Mesodermal cell (in vitro differentiated cells): ENCODE measurements around the gene CREB3L1.

Source experiments
- H3K27ac ChIP-seq: 2 replicates; pipeline ENCODE4 v1.7.0; 2013; ENCODE audit warnings: mild to moderate bottlenecking, low read depth, low read length, moderate library complexity; ENCODE audit not compliant: severe bottlenecking
- H3K36me3 ChIP-seq: 2 replicates; pipeline ENCODE4 v1.7.1; 2013; ENCODE audit warnings: mild to moderate bottlenecking, low read length, moderate library complexity; ENCODE audit not compliant: control insufficient read depth, insufficient read depth
- H3K4me1 ChIP-seq: one replicate; pipeline ENCODE4 v1.7.1; 2013; ENCODE audit warnings: mild to moderate bottlenecking, low read length; ENCODE audit not compliant: insufficient read depth, control insufficient read depth, poor library complexity, severe bottlenecking
- H3K4me3 ChIP-seq: 2 replicates; pipeline ENCODE4 v1.7.0; 2013; ENCODE audit warnings: low read length, control low read depth, mild to moderate bottlenecking; ENCODE audit not compliant: insufficient read depth, poor library complexity, severe bottlenecking; ENCODE audit errors: extremely low read depth
- H3K9me3 ChIP-seq: 2 replicates; pipeline ENCODE4 v1.7.1; 2013; ENCODE audit warnings: mild to moderate bottlenecking, low read length, moderate library complexity; ENCODE audit not compliant: control insufficient read depth
- WGBS, 2 experiments: methylation state at CpG; one replicate each; pipeline ENCODE4 v1.1.5; 2013; ENCODE audit warnings: missing lambda C conversion rate in 2 of 2; ENCODE audit not compliant: insufficient coverage in 2 of 2; 5-methylcytosine and 5-hydroxymethylcytosine counted together

The CREB3L1 gene

GRCh38 chr11:46263120-46263519 is 14.3 kb upstream of the CREB3L1 start:
- 91 to 96% methylated on average over 3 of the region's 3 CpGs for WGBS, 2 experiments
- no peaks in the 10 kb centered on the region for H3K4me1 ChIP-seq
- no peak overlapping the region for H3K27ac ChIP-seq
- H3K4me3 ChIP-seq: no peak overlapping the region
- H3K36me3 ChIP-seq: no peaks in the 10 kb centered on the region
- no peaks in the 10 kb centered on the region for H3K9me3 ChIP-seq

- H3K36me3 ChIP-seq: no peaks in the 10 kb centered on the region
- no peaks in the 10 kb centered on the region for H3K9me3 ChIP-seq
- no peaks in the 10 kb centered on the region for H3K4me1 ChIP-seq
- no peak overlapping the region for H3K4me3 ChIP-seq
- WGBS, 2 experiments: 90 to 97% methylated on average over 2 to 4 of the region's 4 CpGs
- H3K27ac ChIP-seq: no peak overlapping the region
Measured at GRCh38 chr11:46264030-46264429, 13.4 kb upstream of the CREB3L1 start.

GRCh38 chr11:46264976-46265375 is 12.5 kb upstream of the CREB3L1 start:
- Histone ChIP-seq H3K4me1 (no peaks in the 10 kb centered on the region), H3K4me3 (no peak overlapping the region), H3K36me3 (no peaks in the 10 kb centered on the region), H3K9me3 (no peaks in the 10 kb centered on the region), H3K27ac (no peak overlapping the region)
- WGBS, 2 experiments: 79 to 81% methylated on average over 7 of the region's 9 CpGs

GRCh38 chr11:46265764-46266163 is 11.7 kb upstream of the CREB3L1 start:
- no peaks in the 10 kb centered on the region for H3K4me1 ChIP-seq
- H3K9me3 ChIP-seq: no peaks in the 10 kb centered on the region
- no peak overlapping the region for H3K4me3 ChIP-seq
- H3K36me3 ChIP-seq: no peaks in the 10 kb centered on the region
- 89 to 97% methylated on average over 4 to 7 of the region's 7 CpGs for WGBS, 2 experiments
- no peak overlapping the region for H3K27ac ChIP-seq

- Histone ChIP-seq H3K9me3 (no peaks in the 10 kb centered on the region), H3K4me3 (no peak overlapping the region), H3K36me3 (no peaks in the 10 kb centered on the region), H3K27ac (no peak overlapping the region), H3K4me1 (peaks cover 6% of the 10 kb centered on the region)
Measured at GRCh38 chr11:46267930-46268329, 9.5 kb upstream of the CREB3L1 start.

- Histone ChIP-seq H3K27ac (no peak overlapping the region), H3K4me1 (peaks cover 17% of the 10 kb centered on the region), H3K9me3 (no peaks in the 10 kb centered on the region), H3K36me3 (no peaks in the 10 kb centered on the region), H3K4me3 (no peak overlapping the region)
- WGBS, 2 experiments: 93 to 100% methylated on average over 4 to 5 of the region's 5 CpGs
Measured at GRCh38 chr11:46270684-46271083, 6.8 kb upstream of the CREB3L1 start.

- no peak overlapping the region for H3K27ac ChIP-seq
- no peaks in the 10 kb centered on the region for H3K36me3 ChIP-seq
- H3K4me1 ChIP-seq: peaks cover 24% of the 10 kb centered on the region
- no peaks in the 10 kb centered on the region for H3K9me3 ChIP-seq
- H3K4me3 ChIP-seq: no peak overlapping the region
- WGBS, 2 experiments: 70 to 100% methylated on average over 1 of the region's 1 CpG
Measured at GRCh38 chr11:46271407-46271806, 6.1 kb upstream of the CREB3L1 start.

GRCh38 chr11:46271875-46272815 is 5.3 kb upstream of the CREB3L1 start:
- Histone ChIP-seq H3K4me1 (peaks cover 29% of the 10 kb centered on the region), H3K36me3 (no peaks in the 10 kb centered on the region), H3K27ac (peak overlapping the region; percentile 13), H3K4me3 (no peak overlapping the region), H3K9me3 (no peaks in the 10 kb centered on the region)
- 84% methylated on average over 11 to 12 of the region's 16 CpGs for WGBS, 2 experiments

- no peaks in the 10 kb centered on the region for H3K9me3 ChIP-seq
- H3K4me3 ChIP-seq: no peak overlapping the region
- H3K4me1 ChIP-seq: peaks cover 29% of the 10 kb centered on the region
- no peaks in the 10 kb centered on the region for H3K36me3 ChIP-seq
- peak overlapping the region; percentile 13 for H3K27ac ChIP-seq
- 82 to 93% methylated on average over 7 of the region's 9 CpGs for WGBS, 2 experiments
Measured at GRCh38 chr11:46272816-46273427, 4.5 kb upstream of the CREB3L1 start.

- Histone ChIP-seq H3K9me3 (no peaks in the 10 kb centered on the region), H3K4me1 (peaks cover 29% of the 10 kb centered on the region), H3K36me3 (no peaks in the 10 kb centered on the region), H3K27ac (peak overlapping the region; percentile 13), H3K4me3 (no peak overlapping the region)
- 90 to 92% methylated on average over 4 to 6 of the region's 7 CpGs for WGBS, 2 experiments
Measured at GRCh38 chr11:46273511-46274205, 3.8 kb upstream of the CREB3L1 start.
